GM12878 (cell line): Measurements from ENCODE around the gene RAB21.

Experiments used
- EP300 ChIP-seq, 2 experiments: fragments of 150-350 bp in 1 of 2; IDR thresholded peaks; 2 replicates each; pipeline ENCODE4 v1.6.1; 2011 to 2012; ENCODE audit warnings: low read depth in 2 of 2, low read length in 2 of 2, borderline replicate concordance in 1 of 2, improper control_type of control experiment in 1 of 2, inconsistent platforms in 1 of 2; ENCODE audit not compliant: control insufficient read depth in 1 of 2
- MYC ChIP-seq: IDR thresholded peaks from 2 replicates; pipeline ENCODE4 v1.6.1; 2011; ENCODE audit warnings: mild to moderate bottlenecking, low read length, moderate library complexity, inconsistent platforms; ENCODE audit not compliant: insufficient read depth, insufficient replicate concordance, insufficient read length, severe bottlenecking
- NR2C2 ChIP-seq: IDR thresholded peaks from 2 replicates; pipeline ENCODE4 v1.6.1; 2011; ENCODE audit warnings: borderline replicate concordance, low read depth; ENCODE audit not compliant: control insufficient read depth, insufficient read length
- SMAD1 ChIP-seq: fragments of 450-650 bp; IDR thresholded peaks from 2 replicates; pipeline ENCODE4 v1.6.1; 2018; ENCODE audit warnings: mild to moderate bottlenecking, low read depth; ENCODE audit not compliant: partially characterized antibody
- SREBF2 ChIP-seq: IDR thresholded peaks from 2 replicates; pipeline ENCODE4 v1.6.1; 2012; ENCODE audit warnings: mild to moderate bottlenecking, low read length
- TCF12 ChIP-seq: IDR thresholded peaks from 2 replicates; pipeline ENCODE4 v1.6.1; 2011; ENCODE audit warnings: low read depth, mild to moderate bottlenecking, low read length
- TF ChIP-seq, protein P1 (sequence below): fragments of 450-650 bp; formaldehyde crosslinking; IDR thresholded peaks from 2 replicates; pipeline ENCODE4 v1.4.0; 2020; ENCODE audit warnings: mild to moderate bottlenecking, moderate library complexity

DNA sequence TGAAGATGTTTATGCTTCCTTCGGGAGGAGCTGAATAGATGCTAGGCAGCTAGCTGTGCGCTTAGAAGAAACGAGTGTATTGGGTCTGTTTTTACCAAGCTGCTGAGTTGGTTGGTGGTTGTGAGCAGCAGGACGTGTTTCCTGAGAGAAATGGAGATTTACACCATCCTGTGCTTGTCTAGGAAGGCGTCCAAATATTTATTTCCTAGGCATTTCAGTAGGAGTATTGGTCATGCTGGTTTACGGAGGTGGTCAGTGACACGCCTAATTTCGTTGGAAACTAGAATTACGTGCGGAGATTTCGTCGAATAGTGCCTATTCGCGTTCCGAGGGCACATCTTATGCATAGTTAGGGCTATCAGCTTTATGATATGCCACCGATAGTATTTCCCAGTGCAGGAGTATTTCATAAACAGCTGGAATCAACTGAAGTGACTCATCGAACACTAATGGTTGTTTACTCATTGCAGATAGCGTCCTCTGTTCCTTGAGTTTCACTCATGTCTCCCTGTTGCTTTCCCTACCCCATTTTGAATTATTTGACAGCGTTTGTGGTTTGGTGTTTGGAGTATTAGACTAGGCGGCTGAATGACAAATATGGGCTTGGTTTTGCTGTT is 85.7 kb downstream of the RAB21 start:
- TF ChIP-seq TCF12, result no peak
- no peak for TF ChIP-seq NR2C2
- TF ChIP-seq, protein P1, sequence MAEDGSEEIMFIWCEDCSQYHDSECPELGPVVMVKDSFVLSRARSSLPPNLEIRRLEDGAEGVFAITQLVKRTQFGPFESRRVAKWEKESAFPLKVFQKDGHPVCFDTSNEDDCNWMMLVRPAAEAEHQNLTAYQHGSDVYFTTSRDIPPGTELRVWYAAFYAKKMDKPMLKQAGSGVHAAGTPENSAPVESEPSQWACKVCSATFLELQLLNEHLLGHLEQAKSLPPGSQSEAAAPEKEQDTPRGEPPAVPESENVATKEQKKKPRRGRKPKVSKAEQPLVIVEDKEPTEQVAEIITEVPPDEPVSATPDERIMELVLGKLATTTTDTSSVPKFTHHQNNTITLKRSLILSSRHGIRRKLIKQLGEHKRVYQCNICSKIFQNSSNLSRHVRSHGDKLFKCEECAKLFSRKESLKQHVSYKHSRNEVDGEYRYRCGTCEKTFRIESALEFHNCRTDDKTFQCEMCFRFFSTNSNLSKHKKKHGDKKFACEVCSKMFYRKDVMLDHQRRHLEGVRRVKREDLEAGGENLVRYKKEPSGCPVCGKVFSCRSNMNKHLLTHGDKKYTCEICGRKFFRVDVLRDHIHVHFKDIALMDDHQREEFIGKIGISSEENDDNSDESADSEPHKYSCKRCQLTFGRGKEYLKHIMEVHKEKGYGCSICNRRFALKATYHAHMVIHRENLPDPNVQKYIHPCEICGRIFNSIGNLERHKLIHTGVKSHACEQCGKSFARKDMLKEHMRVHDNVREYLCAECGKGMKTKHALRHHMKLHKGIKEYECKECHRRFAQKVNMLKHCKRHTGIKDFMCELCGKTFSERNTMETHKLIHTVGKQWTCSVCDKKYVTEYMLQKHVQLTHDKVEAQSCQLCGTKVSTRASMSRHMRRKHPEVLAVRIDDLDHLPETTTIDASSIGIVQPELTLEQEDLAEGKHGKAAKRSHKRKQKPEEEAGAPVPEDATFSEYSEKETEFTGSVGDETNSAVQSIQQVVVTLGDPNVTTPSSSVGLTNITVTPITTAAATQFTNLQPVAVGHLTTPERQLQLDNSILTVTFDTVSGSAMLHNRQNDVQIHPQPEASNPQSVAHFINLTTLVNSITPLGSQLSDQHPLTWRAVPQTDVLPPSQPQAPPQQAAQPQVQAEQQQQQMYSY (CRISPR knock-in tag), result no peak
- TF ChIP-seq EP300 (IDR thresholded peaks at IDR 0.05; ENCODE audit: borderline replicate concordance in 1 of 2, control insufficient read depth in 1 of 2, low read depth in 2 of 2, low read length in 2 of 2), result no peak
- TF ChIP-seq SMAD1, result no peak
- no peak for TF ChIP-seq SREBF2
- TF ChIP-seq MYC, result no peak
